Left lung (tissue), 10 donors: ENCODE data around the gene ARL9. TPM values are rescaled to one million over a fixed set of nuclear protein-coding genes. Genes with fewer than 3 reads are reported as not detected.

Experiments used
- ATAC-seq: fragments of 200-7000 bp; cut with Tn5 transposase; one replicate; pipeline ENCODE4 v1.9.1; 2020; ENCODE audit warnings: moderate library complexity
- DNase-seq, 4 donors: peaks; one replicate each; pipeline ENCODE4 v3.0.0-alpha.2; 2013 to 2020
- H3K27ac ChIP-seq, 2 donors: fragments of 200-600 bp; sonication (generic) in 1 of 2; one replicate each; pipeline versions ENCODE4 v1.5.0 to v1.8.0; 2020 to 2021
- H3K27me3 ChIP-seq, 2 donors: fragments of 200-600 bp; sonication (generic) in 1 of 2; one replicate each; pipeline versions ENCODE4 v1.5.0 to v1.8.0; 2020 to 2021
- H3K36me3 ChIP-seq, 2 donors: fragments of 200-600 bp; sonication (generic) in 1 of 2; one replicate each; pipeline versions ENCODE4 v1.5.0 to v1.8.0; 2020 to 2021
- H3K4me1 ChIP-seq, 2 donors: fragments of 200-600 bp; one replicate each; pipeline ENCODE4 v1.8.0; 2021
- H3K4me3 ChIP-seq, 2 donors: fragments of 200-600 bp; sonication (generic) in 1 of 2; one replicate each; pipeline versions ENCODE4 v1.5.0 to v1.8.0; 2020 to 2021; ENCODE audit warnings: mild to moderate bottlenecking in 1 of 2
- H3K9me3 ChIP-seq, 2 donors: fragments of 200-600 bp; sonication (generic) in 1 of 2; one replicate each; pipeline versions ENCODE4 v1.5.0 to v1.8.0; 2020 to 2021
- CTCF ChIP-seq, 2 donors: fragments of 200-600 bp; sonication (generic) in 1 of 2; IDR thresholded peaks; one replicate each; pipeline versions ENCODE4 v1.5.0 to v1.8.0; 2021; ENCODE audit warnings: antibody characterized with exemption in 2 of 2
- intact Hi-C, 2 donors: fragments of 100-400 bp; cut with DNase I; formaldehyde crosslinking; loops; one replicate each; pipeline versions ENCODE4 v1.11.2 to v1.14.2; 2022
- polyA plus RNA-seq, 6 donors: library from polyadenylated mRNA; unstranded; fragments of 120-200 nt; gene quantifications; one replicate each; pipeline ENCODE4 v1.2.1, GENCODE V29; 2013; ENCODE audit not compliant: insufficient read length in 6 of 6
- total RNA-seq, 2 donors: library from RNA; stranded (reverse); fragmentation: NEBNext Ultra II Directional; extraction: Animal tissue kit (Norgen Biotek cat#: 25700); gene quantifications; one replicate each; pipeline ENCODE4 v1.2.1, GENCODE V29; 2021
- donor health status: DM: no; HTN: yes; CAD: no.
- donor health status: DM: no; HTN: no; CAD: no.

The ARL9 gene
- total and polyA plus RNA-seq, 8 donors, result 0.15 to 1.5 (median 0.56) TPM; not detected in 1

- intact Hi-C loops, result loop anchor here in 1 of 2 donors (10.0 kb wide), 1 partner anchor 235 kb away; no protein-coding TSS in a partner anchor
- TF ChIP-seq CTCF (IDR thresholded peaks at IDR 0.05), result no peak
- no peaks in the 10 kb centered on the region for H3K36me3 ChIP-seq
- no peaks in the 10 kb centered on the region for H3K27me3 ChIP-seq
- H3K4me1 ChIP-seq, result no peaks in the 10 kb centered on the region
- no peak for ATAC-seq
- no peaks in the 10 kb centered on the region for H3K9me3 ChIP-seq
- no peak for DNase-seq
- no peak overlapping the region for H3K27ac ChIP-seq
- H3K4me3 ChIP-seq, result no peak overlapping the region
These were observed 64.5 kb downstream of the ARL9 start for GRCh38 chr4:56570041-56570440.

Other genes starting within 250 kb of the ARL9 start
- 10 to 100 TPM; 12.3 to 15.3 TPM for gene AASDH, start 118.3 kb upstream of the ARL9 start, total RNA-seq
- 10 to 100 TPM; 24.0 to 33.3 (median 27.7) TPM for gene AASDH, start 118.3 kb upstream of the ARL9 start, polyA plus RNA-seq
- 1 to 10 TPM; 6.4 to 9.5 TPM for gene PPAT, start 70.2 kb upstream of the ARL9 start, total RNA-seq
- 10 to 100 TPM; 20.5 to 30.0 (median 22.9) TPM for gene PPAT, start 70.2 kb upstream of the ARL9 start, polyA plus RNA-seq
- 10 to 100 TPM; 34.6 to 63.5 TPM for gene PAICS, start 69.5 kb upstream of the ARL9 start, total RNA-seq
- gene PAICS, start 69.5 kb upstream of the ARL9 start, polyA plus RNA-seq, result 100 to 1,000 TPM; 107 to 129 (median 118) TPM
- 10 to 100 TPM; 85.3 to 85.8 TPM for gene SRP72, start 38.2 kb upstream of the ARL9 start, total RNA-seq
- gene SRP72, start 38.2 kb upstream of the ARL9 start, polyA plus RNA-seq, result 100 to 1,000 TPM; 113 to 136 (median 119) TPM
- gene HOPX, start 175.5 kb downstream of the ARL9 start, total RNA-seq, result 100 to 1,000 TPM; 291 to 729 TPM
- gene HOPX, start 175.5 kb downstream of the ARL9 start, polyA plus RNA-seq, result 10 to 100 TPM; 28.2 to 38.2 (median 34.1) TPM